ENCODE measurements around the gene TGFB1I1.
"Not testable (repeated sequence)": the region's sequence is repeated elsewhere in the genome, so short reads cannot be mapped to it uniquely, and the experiment has no call there.

The TGFB1I1 gene

DNA sequence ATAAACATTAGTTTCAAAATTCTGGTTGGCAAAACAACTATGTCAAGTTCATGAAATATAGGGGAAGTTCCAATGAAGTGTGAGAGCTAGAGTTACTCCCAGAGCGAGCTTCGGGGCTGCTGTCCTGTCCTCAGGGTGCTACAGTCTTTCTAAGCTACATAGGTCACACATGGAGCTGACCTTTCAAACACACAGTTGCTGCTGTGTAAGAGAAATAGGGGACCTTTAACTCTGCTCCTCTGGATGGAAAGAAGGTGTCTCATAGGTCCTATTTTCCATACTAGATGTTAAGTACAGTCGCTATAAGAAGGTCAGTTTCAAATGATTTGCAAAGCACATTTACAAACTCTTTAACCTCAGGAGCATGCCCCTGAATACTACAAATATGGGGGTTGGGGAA lies 49.4 kb downstream of the TGFB1I1 start:
- FAIRE-seq (no peak), DNase-seq (ENCODE audit: insufficient read length, low spot score) (no peak)
- TF ChIP-seq PAX5 (IDR thresholded peaks at IDR 0.05; ENCODE audit: insufficient read depth, low read length, severe bottlenecking) (no peak), TAF1 (IDR thresholded peaks at IDR 0.05; ENCODE audit: low read depth, low read length) (no peak), POLR2A (IDR thresholded peaks at IDR 0.05; ENCODE audit: low read depth, low read length) (no peak), POU2F2 (IDR thresholded peaks at IDR 0.05; ENCODE audit: low read depth, low read length) (no peak), SPI1 (IDR thresholded peaks at IDR 0.05; ENCODE audit: low read depth, low read length) (no peak), POLR2AphosphoS5 (IDR thresholded peaks at IDR 0.05; ENCODE audit: low read depth, low read length) (no peak)

DNA sequence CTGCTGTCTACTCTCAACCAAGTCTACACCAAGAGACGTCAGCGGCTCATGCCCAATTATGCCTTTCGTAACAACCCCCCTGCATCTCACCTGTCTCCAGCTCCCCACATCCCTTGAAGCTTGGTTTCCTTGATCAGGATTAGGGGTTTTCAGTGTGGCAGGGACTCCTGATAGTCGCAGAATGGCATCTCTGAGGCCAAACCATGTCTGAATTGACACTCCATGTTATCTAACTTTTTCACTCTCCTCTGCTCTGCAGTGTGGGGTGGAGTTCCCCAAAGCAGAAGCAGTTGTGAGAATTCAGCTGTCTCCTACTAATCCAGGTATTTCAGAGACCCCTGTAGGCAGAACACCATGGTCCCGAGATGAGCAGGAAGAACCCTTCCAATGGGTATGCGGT lies 50.1 kb downstream of the TGFB1I1 start:
- no peak for FAIRE-seq
- TF ChIP-seq POU2F2 (IDR thresholded peaks at IDR 0.05; ENCODE audit: low read depth, low read length) (no peak), POLR2A (IDR thresholded peaks at IDR 0.05; ENCODE audit: low read depth, low read length) (no peak), PAX5 (IDR thresholded peaks at IDR 0.05; ENCODE audit: insufficient read depth, low read length, severe bottlenecking) (no peak), POLR2AphosphoS5 (IDR thresholded peaks at IDR 0.05; ENCODE audit: low read depth, low read length) (no peak), TAF1 (IDR thresholded peaks at IDR 0.05; ENCODE audit: low read depth, low read length) (no peak), SPI1 (IDR thresholded peaks at IDR 0.05; ENCODE audit: low read depth, low read length) (no peak)

DNA sequence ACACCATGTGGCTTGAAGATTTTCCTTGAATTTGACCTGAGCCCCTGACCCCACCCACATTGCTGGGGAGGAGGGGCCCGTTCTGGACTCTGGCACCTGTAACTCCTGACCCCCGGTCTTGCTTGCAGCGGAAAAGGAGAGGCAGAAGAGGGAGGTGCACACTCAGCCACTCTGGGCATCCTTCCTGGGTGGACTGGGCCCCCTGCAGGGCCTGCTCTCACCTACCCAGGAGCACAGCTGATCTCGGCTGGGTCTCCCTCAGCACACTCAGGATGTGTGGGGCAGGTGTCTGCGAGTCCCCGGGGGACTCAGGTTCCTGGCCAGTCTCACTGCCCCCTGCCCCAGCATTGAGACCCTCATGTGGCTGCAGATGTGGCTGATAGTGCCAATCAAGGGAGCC lies 51.8 kb downstream of the TGFB1I1 start:
- not testable (repeated sequence) for FAIRE-seq; DNase-seq (ENCODE audit: insufficient read length, low spot score)

More for the DNA sequence above, 50.1 kb downstream of the TGFB1I1 start:
- no peak for DNase-seq (ENCODE audit: insufficient read length, low spot score)

DNA sequence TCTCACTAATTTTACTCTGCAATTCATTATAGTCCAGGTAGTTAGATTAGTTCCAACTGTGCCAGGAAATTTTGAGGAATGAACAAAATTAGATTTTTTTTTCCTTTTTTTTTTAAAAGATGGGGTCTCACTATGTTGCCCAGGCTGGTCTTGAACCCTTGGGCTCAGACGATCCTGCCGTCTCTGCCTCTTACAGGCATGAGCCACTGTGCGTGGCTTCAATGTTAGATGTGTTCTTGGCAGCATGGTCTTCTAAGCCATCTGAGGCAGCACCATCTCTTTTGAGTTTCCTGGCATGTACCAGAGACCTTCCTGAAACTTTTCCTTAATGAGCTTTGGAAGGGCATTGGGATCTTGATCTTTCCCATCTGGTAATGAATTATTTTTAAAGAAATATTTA lies 53.2 kb downstream of the TGFB1I1 start:
- FAIRE-seq = no peak
- DNase-seq (ENCODE audit: insufficient read length, low spot score) = no peak
- TF ChIP-seq POLR2A (IDR thresholded peaks at IDR 0.05; ENCODE audit: low read depth, low read length) (no peak), POLR2AphosphoS5 (IDR thresholded peaks at IDR 0.05; ENCODE audit: low read depth, low read length) (no peak)

Data from GM12891 (cell line).